ENCODE results near the gene TLE1.

Gene TLE1

DNA sequence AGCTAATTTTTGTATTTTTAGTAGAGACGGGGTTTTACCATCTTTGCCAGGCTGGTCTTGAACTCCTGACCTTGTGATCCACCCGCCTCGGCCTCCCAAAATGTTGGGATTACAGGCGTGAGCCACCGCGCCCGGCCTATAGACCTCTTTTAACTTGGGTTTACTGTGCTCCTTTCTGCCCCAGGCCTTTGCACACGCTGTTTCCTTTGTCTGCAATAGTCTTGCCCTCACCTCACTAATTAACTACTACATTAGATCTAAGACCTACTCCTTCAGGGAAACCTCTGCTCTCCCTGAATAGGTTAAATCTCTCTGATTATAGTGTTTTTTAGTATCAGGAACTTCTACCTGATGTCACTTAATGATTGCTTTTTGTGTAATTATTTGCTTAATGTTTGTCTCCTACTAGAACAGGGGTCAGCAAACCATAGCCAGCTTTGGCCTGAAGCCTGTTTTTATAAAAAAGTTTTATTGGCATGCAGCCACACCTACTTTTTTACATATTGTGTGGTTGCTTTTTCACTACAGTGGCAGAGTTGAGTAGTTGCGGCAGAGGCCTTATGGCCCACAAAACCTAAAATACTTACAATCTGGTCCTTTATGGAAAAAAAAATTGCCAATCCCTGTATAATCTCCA, 31.2 kb upstream of the TLE1 start:
- Histone ChIP-seq H3K4me2 (ENCODE audit: low read depth, low read length, poor library complexity, severe bottlenecking) (no peak overlapping the region), H3K27me3 (ENCODE audit: insufficient read depth, low read length, poor library complexity, severe bottlenecking) (no peaks in the 10 kb centered on the region)
- no peak for TF ChIP-seq EZH2phosphoT487 (IDR thresholded peaks at IDR 0.05; ENCODE audit: borderline replicate concordance)
- TF ChIP-seq, protein P1, sequence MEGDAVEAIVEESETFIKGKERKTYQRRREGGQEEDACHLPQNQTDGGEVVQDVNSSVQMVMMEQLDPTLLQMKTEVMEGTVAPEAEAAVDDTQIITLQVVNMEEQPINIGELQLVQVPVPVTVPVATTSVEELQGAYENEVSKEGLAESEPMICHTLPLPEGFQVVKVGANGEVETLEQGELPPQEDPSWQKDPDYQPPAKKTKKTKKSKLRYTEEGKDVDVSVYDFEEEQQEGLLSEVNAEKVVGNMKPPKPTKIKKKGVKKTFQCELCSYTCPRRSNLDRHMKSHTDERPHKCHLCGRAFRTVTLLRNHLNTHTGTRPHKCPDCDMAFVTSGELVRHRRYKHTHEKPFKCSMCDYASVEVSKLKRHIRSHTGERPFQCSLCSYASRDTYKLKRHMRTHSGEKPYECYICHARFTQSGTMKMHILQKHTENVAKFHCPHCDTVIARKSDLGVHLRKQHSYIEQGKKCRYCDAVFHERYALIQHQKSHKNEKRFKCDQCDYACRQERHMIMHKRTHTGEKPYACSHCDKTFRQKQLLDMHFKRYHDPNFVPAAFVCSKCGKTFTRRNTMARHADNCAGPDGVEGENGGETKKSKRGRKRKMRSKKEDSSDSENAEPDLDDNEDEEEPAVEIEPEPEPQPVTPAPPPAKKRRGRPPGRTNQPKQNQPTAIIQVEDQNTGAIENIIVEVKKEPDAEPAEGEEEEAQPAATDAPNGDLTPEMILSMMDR (conservative IDR thresholded peaks at IDR 0.05; ENCODE audit: low read length), result no peak

DNA sequence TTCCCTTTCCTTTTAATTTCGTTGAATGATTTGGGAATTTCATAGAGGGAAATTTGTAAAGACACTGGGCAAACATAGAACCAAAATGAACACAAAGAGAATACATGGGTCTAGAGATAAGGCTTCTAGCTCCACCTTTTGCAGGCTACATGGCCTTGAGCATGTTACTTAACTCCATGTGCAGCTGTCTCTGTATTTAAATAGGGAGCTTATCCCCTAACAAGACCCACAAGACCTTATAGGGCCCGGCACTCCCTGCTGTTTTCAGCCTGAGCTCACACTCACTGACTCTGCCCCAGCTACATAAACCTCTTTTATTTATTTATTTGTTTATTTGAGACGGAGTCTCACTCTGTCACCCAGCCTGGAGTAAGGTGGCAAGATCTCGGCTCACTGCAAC, 30.6 kb upstream of the TLE1 start:
- TF ChIP-seq EZH2phosphoT487 (IDR thresholded peaks at IDR 0.05; ENCODE audit: borderline replicate concordance), result no peak
- TF ChIP-seq, protein P1 (conservative IDR thresholded peaks at IDR 0.05; ENCODE audit: low read length), result no peak

More for the DNA sequence above, 31.2 kb upstream of the TLE1 start:
- no peak overlapping the region for H3K4me3 ChIP-seq (ENCODE audit: low read length, poor library complexity, severe bottlenecking)
- H3K36me3 ChIP-seq (ENCODE audit: insufficient read depth, low read length), result no peaks in the 10 kb centered on the region
- no peaks in the 10 kb centered on the region for H3F3A ChIP-seq (ENCODE audit: low read depth)
- H3K9ac ChIP-seq (ENCODE audit: low read depth, low read length, poor library complexity, severe bottlenecking), result no peak overlapping the region
- no peaks in the 10 kb centered on the region for H3K9me2 ChIP-seq (replicated peaks; ENCODE audit: low read depth, low read length)
- H4K20me1 ChIP-seq (ENCODE audit: insufficient read depth, low read length, poor library complexity, severe bottlenecking), result no peaks in the 10 kb centered on the region
- no peaks in the 10 kb centered on the region for H3K9me3 ChIP-seq (ENCODE audit: insufficient read depth, low read depth, low read length)
- no peaks in the 10 kb centered on the region for H3K79me2 ChIP-seq (ENCODE audit: insufficient read depth, low read length)
- H3K4me1 ChIP-seq (ENCODE audit: insufficient read depth, low read length, poor library complexity, severe bottlenecking), result no peaks in the 10 kb centered on the region
- H2AFZ ChIP-seq (ENCODE audit: low read length), result no peak overlapping the region

DNA sequence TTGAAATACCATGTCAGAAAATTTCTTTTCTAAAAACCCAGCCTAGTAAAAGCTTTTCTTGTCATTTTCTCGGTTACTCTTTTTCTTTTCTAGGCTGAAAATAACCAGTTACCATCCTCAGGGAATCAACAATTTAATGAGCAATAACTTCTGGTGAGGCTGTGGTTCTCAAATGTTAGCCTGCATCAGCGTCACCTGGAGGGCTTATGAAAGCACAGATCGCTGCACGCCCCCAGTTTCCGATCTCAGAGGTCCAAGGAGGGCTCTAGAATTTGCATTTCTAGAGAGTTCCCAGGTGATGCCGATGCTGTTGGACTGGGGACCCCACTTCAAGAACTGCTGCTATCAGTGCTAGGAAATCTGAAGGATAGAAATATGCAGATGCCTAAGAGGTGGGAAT, 28.9 kb upstream of the TLE1 start:
- H2AFZ ChIP-seq (ENCODE audit: low read length), result no peak overlapping the region
- no peaks in the 10 kb centered on the region for H3K4me1 ChIP-seq (ENCODE audit: insufficient read depth, low read length, poor library complexity, severe bottlenecking)
- no peaks in the 10 kb centered on the region for H3K79me2 ChIP-seq (ENCODE audit: insufficient read depth, low read length)
- H3K4me2 ChIP-seq (ENCODE audit: low read depth, low read length, poor library complexity, severe bottlenecking), result no peak overlapping the region
- H3K9me3 ChIP-seq (ENCODE audit: insufficient read depth, low read depth, low read length), result no peaks in the 10 kb centered on the region
- no peak overlapping the region for H3K9ac ChIP-seq (ENCODE audit: low read depth, low read length, poor library complexity, severe bottlenecking)
- H3K36me3 ChIP-seq (ENCODE audit: insufficient read depth, low read length), result no peaks in the 10 kb centered on the region
- no peaks in the 10 kb centered on the region for H3K27me3 ChIP-seq (ENCODE audit: insufficient read depth, low read length, poor library complexity, severe bottlenecking)
- TF ChIP-seq EZH2phosphoT487 (IDR thresholded peaks at IDR 0.05; ENCODE audit: borderline replicate concordance), result no peak
- no peak overlapping the region for H3K4me3 ChIP-seq (ENCODE audit: low read length, poor library complexity, severe bottlenecking)
- no peaks in the 10 kb centered on the region for H4K20me1 ChIP-seq (ENCODE audit: insufficient read depth, low read length, poor library complexity, severe bottlenecking)
- H3K9me2 ChIP-seq (replicated peaks; ENCODE audit: low read depth, low read length), result no peaks in the 10 kb centered on the region
- no peaks in the 10 kb centered on the region for H3F3A ChIP-seq (ENCODE audit: low read depth)

More for the DNA sequence above, 30.6 kb upstream of the TLE1 start:
- no peak overlapping the region for H3K4me3 ChIP-seq (ENCODE audit: low read length, poor library complexity, severe bottlenecking)
- no peaks in the 10 kb centered on the region for H3K4me1 ChIP-seq (ENCODE audit: insufficient read depth, low read length, poor library complexity, severe bottlenecking)
- no peaks in the 10 kb centered on the region for H3K36me3 ChIP-seq (ENCODE audit: insufficient read depth, low read length)
- no peaks in the 10 kb centered on the region for H4K20me1 ChIP-seq (ENCODE audit: insufficient read depth, low read length, poor library complexity, severe bottlenecking)
- H3K27me3 ChIP-seq (ENCODE audit: insufficient read depth, low read length, poor library complexity, severe bottlenecking), result no peaks in the 10 kb centered on the region
- H3K9ac ChIP-seq (ENCODE audit: low read depth, low read length, poor library complexity, severe bottlenecking), result no peak overlapping the region
- no peaks in the 10 kb centered on the region for H3K79me2 ChIP-seq (ENCODE audit: insufficient read depth, low read length)
- no peak overlapping the region for H3K4me2 ChIP-seq (ENCODE audit: low read depth, low read length, poor library complexity, severe bottlenecking)
- no peaks in the 10 kb centered on the region for H3K9me3 ChIP-seq (ENCODE audit: insufficient read depth, low read depth, low read length)
- no peaks in the 10 kb centered on the region for H3F3A ChIP-seq (ENCODE audit: low read depth)
- no peak overlapping the region for H2AFZ ChIP-seq (ENCODE audit: low read length)
- H3K9me2 ChIP-seq (replicated peaks; ENCODE audit: low read depth, low read length), result no peaks in the 10 kb centered on the region

DNA sequence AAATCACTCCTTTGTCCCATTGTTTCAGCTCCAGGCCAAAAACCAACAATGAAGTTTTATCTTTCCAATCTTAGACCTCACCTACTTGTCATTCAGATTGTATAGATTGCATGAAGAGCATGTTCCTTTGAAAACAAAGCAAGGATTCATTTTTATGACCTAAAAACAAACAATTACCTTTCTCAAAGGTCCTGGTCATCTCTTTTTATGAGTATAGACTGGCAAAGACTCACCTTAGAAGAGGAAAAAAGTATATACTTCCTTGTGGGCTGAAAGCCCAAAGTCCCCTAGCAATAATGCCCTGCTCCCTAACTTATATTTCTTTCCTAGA, 28.4 kb upstream of the TLE1 start:
- H3K9me2 ChIP-seq (replicated peaks; ENCODE audit: low read depth, low read length), result no peaks in the 10 kb centered on the region
- H3K4me3 ChIP-seq (ENCODE audit: low read length, poor library complexity, severe bottlenecking), result no peak overlapping the region
- no peaks in the 10 kb centered on the region for H3K9me3 ChIP-seq (ENCODE audit: insufficient read depth, low read depth, low read length)
- no peak overlapping the region for H2AFZ ChIP-seq (ENCODE audit: low read length)
- no peaks in the 10 kb centered on the region for H3F3A ChIP-seq (ENCODE audit: low read depth)
- no peak for TF ChIP-seq EZH2phosphoT487 (IDR thresholded peaks at IDR 0.05; ENCODE audit: borderline replicate concordance)
- TF ChIP-seq, protein P1 (conservative IDR thresholded peaks at IDR 0.05; ENCODE audit: low read length), result no peak
- H3K27me3 ChIP-seq (ENCODE audit: insufficient read depth, low read length, poor library complexity, severe bottlenecking), result no peaks in the 10 kb centered on the region
- H4K20me1 ChIP-seq (ENCODE audit: insufficient read depth, low read length, poor library complexity, severe bottlenecking), result no peaks in the 10 kb centered on the region
- no peaks in the 10 kb centered on the region for H3K36me3 ChIP-seq (ENCODE audit: insufficient read depth, low read length)
- H3K4me1 ChIP-seq (ENCODE audit: insufficient read depth, low read length, poor library complexity, severe bottlenecking), result no peaks in the 10 kb centered on the region
- no peak overlapping the region for H3K4me2 ChIP-seq (ENCODE audit: low read depth, low read length, poor library complexity, severe bottlenecking)
- H3K9ac ChIP-seq (ENCODE audit: low read depth, low read length, poor library complexity, severe bottlenecking), result no peak overlapping the region
- no peaks in the 10 kb centered on the region for H3K79me2 ChIP-seq (ENCODE audit: insufficient read depth, low read length)

Measured in Loucy (cell line).